ENCODE data around the gene SEC63. TPM values are rescaled to one million over a fixed set of nuclear protein-coding genes. Genes with fewer than 3 reads are reported as not detected.

SEC63 gene
- total RNA-seq: 100 to 1,000 TPM in 1 of 2 donors, 10 to 100 TPM in 1; 89.6 to 102 TPM
- 10 to 100 TPM; 22.9 to 42.2 TPM for polyA plus RNA-seq
- long read RNA-seq, donor 1, full-length matches to known transcripts: 7 of 23 reads
- long read RNA-seq, donor 1, partial matches to known transcripts: 16 of 23 reads
- long read RNA-seq, donor 1, other reads (novel, unspliced or antisense): 0 of 23 reads
- long read RNA-seq, donor 2, partial matches to known transcripts: 0 of 4 reads
- long read RNA-seq, donor 2, other reads (novel, unspliced or antisense): 0 of 4 reads
- long read RNA-seq, donor 3, partial matches to known transcripts: 22 of 23 reads
- long read RNA-seq, donor 3, other reads (novel, unspliced or antisense): 0 of 23 reads
- long read RNA-seq, donor 4, partial matches to known transcripts: 26 of 29 reads
- long read RNA-seq, donor 4, other reads (novel, unspliced or antisense): 0 of 29 reads
- long read RNA-seq, donor 5, full-length matches to known transcripts: 18 of 43 reads
- long read RNA-seq, donor 5, partial matches to known transcripts: 25 of 43 reads
- long read RNA-seq, donor 5, other reads (novel, unspliced or antisense): 0 of 43 reads

DNA sequence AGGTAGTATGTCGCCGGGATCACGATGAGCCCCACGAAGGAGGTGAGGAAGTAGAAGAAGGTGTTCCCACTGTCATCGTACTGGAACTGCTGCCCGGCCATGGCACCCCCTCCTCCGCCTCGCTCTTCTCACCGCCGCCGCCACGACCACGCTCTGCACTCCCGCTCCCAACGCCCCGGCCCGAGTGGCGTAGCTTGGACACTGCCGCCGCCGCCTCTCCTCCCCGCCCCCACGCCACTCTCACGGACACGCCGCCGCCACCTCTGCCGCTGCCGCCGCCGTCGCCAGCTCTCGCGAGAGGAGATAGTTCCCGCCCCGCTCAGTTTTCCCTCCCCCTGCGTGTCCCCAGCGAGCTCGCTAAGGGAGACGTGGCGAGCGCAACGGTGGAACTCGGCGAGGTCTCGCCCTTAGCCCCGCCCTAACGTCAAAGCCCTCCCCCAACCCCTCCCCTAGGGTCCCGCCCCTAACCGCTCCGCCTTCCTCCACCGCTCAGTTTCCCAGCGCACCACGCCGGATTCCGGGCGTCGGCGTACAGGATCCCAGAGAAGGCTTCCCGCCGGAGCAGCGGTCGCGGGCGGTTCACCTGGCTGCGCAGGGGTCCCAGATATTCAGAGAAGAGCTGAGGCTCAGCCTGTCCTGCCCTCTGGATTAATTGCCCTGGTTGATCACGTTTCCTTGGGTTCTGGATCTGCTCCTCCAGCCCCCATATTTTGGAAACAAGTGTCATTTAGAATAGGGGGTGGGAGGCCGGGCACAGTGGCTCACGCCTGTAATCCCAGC lies at the start of gene SEC63:
TSS of gene SEC63 (minus strand) at position 300 of the 780 bp plus-strand sequence. CDS start at position 101, 199 bp downstream.
- Histone ChIP-seq H3K4me1 (ENCODE audit: control insufficient read depth in 5 of 5, insufficient read depth in 5 of 5, low read length in 5 of 5) (peaks cover 0 to 16% (median 6%) of the 10 kb centered on the region in 5 donors), H3K27ac (ENCODE audit: low read depth in 1 of 2, low read length in 1 of 2) (peak within 1 kb of the TSS; percentile 82 to 98), H3K9me3 (ENCODE audit: control insufficient read depth in 4 of 4, insufficient read depth in 3 of 4, low read length in 3 of 4) (no peaks in the 10 kb centered on the region), H3K9ac (ENCODE audit: insufficient read depth in 1 of 2, low read length in 2 of 2) (peak within 1 kb of the TSS; percentile 93 to 97), H3K36me3 (ENCODE audit: control insufficient read depth in 4 of 4, insufficient read depth in 4 of 4, low read length in 4 of 4) (peaks cover 0 to 3% (median 0%) of the 10 kb centered on the region in 4 donors), H3K4me3 (peak within 1 kb of the TSS; percentile 93), H3K27me3 (ENCODE audit: control insufficient read depth in 3 of 3, insufficient read depth in 3 of 3, low read length in 2 of 3) (no peaks in the 10 kb centered on the region)
- 0% methylated on average over 65 to 69 of the region's 69 CpGs for WGBS, 2 donors
- ATAC-seq (ENCODE audit: insufficient read depth, low FRiP score) (peak; percentile 99), DNase-seq (peak; percentile 98)
- TF ChIP-seq, protein P1, sequence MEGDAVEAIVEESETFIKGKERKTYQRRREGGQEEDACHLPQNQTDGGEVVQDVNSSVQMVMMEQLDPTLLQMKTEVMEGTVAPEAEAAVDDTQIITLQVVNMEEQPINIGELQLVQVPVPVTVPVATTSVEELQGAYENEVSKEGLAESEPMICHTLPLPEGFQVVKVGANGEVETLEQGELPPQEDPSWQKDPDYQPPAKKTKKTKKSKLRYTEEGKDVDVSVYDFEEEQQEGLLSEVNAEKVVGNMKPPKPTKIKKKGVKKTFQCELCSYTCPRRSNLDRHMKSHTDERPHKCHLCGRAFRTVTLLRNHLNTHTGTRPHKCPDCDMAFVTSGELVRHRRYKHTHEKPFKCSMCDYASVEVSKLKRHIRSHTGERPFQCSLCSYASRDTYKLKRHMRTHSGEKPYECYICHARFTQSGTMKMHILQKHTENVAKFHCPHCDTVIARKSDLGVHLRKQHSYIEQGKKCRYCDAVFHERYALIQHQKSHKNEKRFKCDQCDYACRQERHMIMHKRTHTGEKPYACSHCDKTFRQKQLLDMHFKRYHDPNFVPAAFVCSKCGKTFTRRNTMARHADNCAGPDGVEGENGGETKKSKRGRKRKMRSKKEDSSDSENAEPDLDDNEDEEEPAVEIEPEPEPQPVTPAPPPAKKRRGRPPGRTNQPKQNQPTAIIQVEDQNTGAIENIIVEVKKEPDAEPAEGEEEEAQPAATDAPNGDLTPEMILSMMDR (IDR thresholded peaks at IDR 0.05; ENCODE audit: control extremely low read depth, extremely low read depth): no peak

- TF ChIP-seq, protein P1 (IDR thresholded peaks at IDR 0.05; ENCODE audit: control extremely low read depth, extremely low read depth): no peak
- Histone ChIP-seq H3K27me3 (ENCODE audit: control insufficient read depth in 3 of 3, insufficient read depth in 3 of 3, low read length in 2 of 3) (no peaks in the 10 kb centered on the region), H3K27ac (ENCODE audit: low read depth in 1 of 2, low read length in 1 of 2) (no peak overlapping the region), H3K9me3 (ENCODE audit: control insufficient read depth in 4 of 4, insufficient read depth in 3 of 4, low read length in 3 of 4) (peaks cover 0 to 10% (median 3%) of the 10 kb centered on the region in 4 donors), H3K36me3 (ENCODE audit: control insufficient read depth in 4 of 4, insufficient read depth in 4 of 4, low read length in 4 of 4) (no peaks in the 10 kb centered on the region), H3K4me3 (no peak overlapping the region), H3K4me1 (ENCODE audit: control insufficient read depth in 5 of 5, insufficient read depth in 5 of 5, low read length in 5 of 5) (peaks cover 0 to 2% (median 0%) of the 10 kb centered on the region in 5 donors), H3K9ac (ENCODE audit: insufficient read depth in 1 of 2, low read length in 2 of 2) (no peak overlapping the region)
- DNase-seq (no peak), ATAC-seq (ENCODE audit: insufficient read depth, low FRiP score) (no peak)
- 69 to 82% methylated on average over 3 of the region's 3 CpGs for whole genome bisulfite sequencing, 2 donors
Measured at GRCh38 chr6:108005961-108006360, 48.0 kb upstream of the SEC63 start.

DNA sequence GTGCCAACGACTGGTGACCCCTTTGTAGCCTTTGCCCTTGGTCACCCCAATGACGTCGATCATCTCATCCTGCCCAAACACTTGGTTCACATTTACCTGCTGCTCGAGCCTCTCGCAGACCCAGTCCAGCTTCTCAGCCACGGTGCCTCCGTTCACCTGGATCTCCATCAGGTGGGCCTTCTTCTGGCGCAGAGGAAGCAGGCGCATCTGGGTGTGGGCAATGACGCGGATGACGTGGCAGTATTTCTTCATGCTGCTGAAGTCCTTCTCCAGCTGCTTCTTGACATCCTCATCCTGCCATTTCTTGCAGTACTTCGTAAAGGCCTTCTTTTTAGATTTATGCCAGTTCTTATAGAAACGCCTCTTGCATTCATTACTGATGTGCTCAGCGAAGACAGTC lies 46.9 kb upstream of the SEC63 start:
- Histone ChIP-seq H3K27ac (ENCODE audit: low read depth in 1 of 2, low read length in 1 of 2) (no peak overlapping the region), H3K4me1 (ENCODE audit: control insufficient read depth in 5 of 5, insufficient read depth in 5 of 5, low read length in 5 of 5) (peaks cover 0 to 2% (median 0%) of the 10 kb centered on the region in 5 donors), H3K9ac (ENCODE audit: insufficient read depth in 1 of 2, low read length in 2 of 2) (no peak overlapping the region), H3K4me3 (no peak overlapping the region), H3K36me3 (ENCODE audit: control insufficient read depth in 4 of 4, insufficient read depth in 4 of 4, low read length in 4 of 4) (no peaks in the 10 kb centered on the region), H3K27me3 (ENCODE audit: control insufficient read depth in 3 of 3, insufficient read depth in 3 of 3, low read length in 2 of 3) (no peaks in the 10 kb centered on the region), H3K9me3 (ENCODE audit: control insufficient read depth in 4 of 4, insufficient read depth in 3 of 4, low read length in 3 of 4) (peaks cover 0 to 10% (median 3%) of the 10 kb centered on the region in 4 donors)
- WGBS, 2 donors: 93 to 96% methylated on average over 15 of the region's 15 CpGs
- TF ChIP-seq, protein P1 (IDR thresholded peaks at IDR 0.05; ENCODE audit: control extremely low read depth, extremely low read depth): no peak
- no peak for DNase-seq
- no peak for ATAC-seq (ENCODE audit: insufficient read depth, low FRiP score)

Data from lung (tissue), 16 donors.